CD4-positive, alpha-beta T cell (primary cell): ENCODE data around the gene INO80. TPM values are rescaled to one million over a fixed set of nuclear protein-coding genes. Genes with fewer than 3 reads are reported as not detected.

Experiments used
- ATAC-seq: fragments of 200-7000 bp; cut with Tn5 transposase; one replicate; pipeline ENCODE4 v1.10.0; 2022; ENCODE audit warnings: mild to moderate bottlenecking; ENCODE audit not compliant: poor library complexity
- CTCF ChIA-PET: fragments of 350-600 bp; sonication (Branson Sonifier 250); formaldehyde crosslinking; loops from one replicate; lab custom pipeline; 2021; ENCODE audit warnings: antibody characterized with exemption, inconsistent platforms; lab: Charles Lee
- POLR2A ChIA-PET: fragments of 350-600 bp; sonication (Branson Sonifier 250); formaldehyde crosslinking; loops from one replicate; lab custom pipeline; 2021; ENCODE audit warnings: antibody characterized with exemption, inconsistent platforms; lab: Charles Lee
- DNase-seq, 14 experiments: peaks; one replicate each; pipeline ENCODE4 v3.0.0-alpha.2; 2013 to 2020; ENCODE audit warnings: mixed read lengths in 2 of 14
- H3K27ac ChIP-seq, 2 donors: one replicate each; pipeline versions ENCODE4 v1.5.1 to v1.7.0; 2013; ENCODE audit warnings: low read length in 2 of 2, low read depth in 1 of 2, mild to moderate bottlenecking in 1 of 2
- H3K27me3 ChIP-seq, 2 experiments: 1 replicate in 1 of 2; 2 replicates in 1 of 2; pipeline versions ENCODE4 v1.6.1 to v1.7.0; 2013; ENCODE audit warnings: low read length in 2 of 2, control low read depth in 1 of 2, mild to moderate bottlenecking in 1 of 2, moderate library complexity in 1 of 2; ENCODE audit not compliant: insufficient read depth in 2 of 2, control insufficient read depth in 1 of 2
- H3K36me3 ChIP-seq: one replicate; pipeline ENCODE4 v1.6.1; 2013; ENCODE audit warnings: low read length, control low read depth; ENCODE audit not compliant: insufficient read depth
- H3K4me1 ChIP-seq: one replicate; pipeline ENCODE4 v1.6.1; 2013; ENCODE audit warnings: low read length, control low read depth; ENCODE audit not compliant: insufficient read depth
- H3K4me3 ChIP-seq: one replicate; pipeline ENCODE4 v1.5.1; 2013; ENCODE audit warnings: mild to moderate bottlenecking, low read length, moderate library complexity
- H3K9me3 ChIP-seq, 2 experiments: 1 replicate in 1 of 2; 2 replicates in 1 of 2; pipeline versions ENCODE4 v1.6.1 to v1.7.0; 2013; ENCODE audit warnings: low read length in 2 of 2, mild to moderate bottlenecking in 2 of 2, control low read depth in 1 of 2, moderate library complexity in 1 of 2; ENCODE audit not compliant: control insufficient read depth in 1 of 2, insufficient read depth in 1 of 2
- H3K27ac Mint-ChIP-seq: one replicate; pipeline ENCODE4 v1.8.0; 2020; ENCODE audit warnings: mixed read lengths
- H3K27me3 Mint-ChIP-seq: one replicate; pipeline ENCODE4 v1.8.0; 2021; ENCODE audit warnings: mixed read lengths
- H3K36me3 Mint-ChIP-seq: one replicate; pipeline ENCODE4 v1.8.0; 2021; ENCODE audit warnings: low read depth, mixed read lengths
- H3K4me1 Mint-ChIP-seq: one replicate; pipeline ENCODE4 v1.8.0; 2021; ENCODE audit warnings: low read depth, mixed read lengths
- H3K4me3 Mint-ChIP-seq: one replicate; pipeline ENCODE4 v1.8.0; 2020; ENCODE audit warnings: mild to moderate bottlenecking, mixed read lengths
- H3K9me3 Mint-ChIP-seq: one replicate; pipeline ENCODE4 v1.8.0; 2020; ENCODE audit warnings: mixed read lengths
- intact Hi-C, 2 experiments: fragments of 100-400 bp; cut with DNase I in 1 of 2; cut with micrococcal nuclease in 1 of 2; formaldehyde crosslinking; loops; one replicate each; pipeline versions ENCODE4 v1.15.1 to v1.9.0; 2023 to 2025; cut with DNase I, micrococcal nuclease
- total RNA-seq, 174 experiments: library from RNA in 2 of 174; stranded (reverse) in 2 of 174; gene quantifications; one replicate each; pipeline ENCODE4 v1.2.3 and lab custom pipeline; 2021 to 2026
- TF ChIP-seq, protein P1 (sequence below): fragments of 200-600 bp; IDR thresholded peaks from one replicate; pipeline ENCODE4 v1.8.0; 2022; ENCODE audit warnings: antibody characterized with exemption, mild to moderate bottlenecking

INO80 gene
- total RNA-seq, 2 experiments from 2014 or later, result 20.3 to 22.9 TPM

DNA sequence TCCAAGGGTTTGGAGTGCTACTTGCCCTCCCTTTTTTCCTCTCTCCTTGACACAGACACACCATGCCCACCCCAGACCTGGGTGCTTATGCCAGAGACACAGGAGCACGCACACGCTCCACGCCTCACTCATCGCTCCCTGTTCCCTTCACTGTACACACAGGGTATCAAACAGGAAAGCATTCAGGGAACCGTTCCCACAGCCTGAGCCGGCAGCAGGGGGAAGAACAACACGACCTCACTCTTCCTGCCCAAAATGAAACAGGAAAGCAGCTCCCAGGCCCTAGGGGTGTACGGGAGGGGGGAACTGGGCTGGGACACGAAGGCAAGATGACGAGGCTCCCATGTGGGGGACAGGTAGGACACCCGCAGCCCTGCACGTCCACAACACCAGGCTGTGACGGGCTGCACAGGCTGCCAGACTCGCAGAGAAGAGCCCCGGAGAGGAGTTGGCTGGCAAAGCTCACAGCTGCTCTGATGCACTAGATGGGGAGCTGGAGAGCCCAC is 175.7 kb downstream of the INO80 start:
- peak; percentile 9 for ATAC-seq
- H3K36me3 Mint-ChIP-seq, result no peaks in the 10 kb centered on the region
- peaks cover 31% of the 10 kb centered on the region for H3K4me1 Mint-ChIP-seq
- H3K9me3 Mint-ChIP-seq, result no peaks in the 10 kb centered on the region
- peaks cover 38% of the 10 kb centered on the region for H3K4me1 ChIP-seq
- peak in 3 of 14 experiments; percentile 22 to 52 (median 42) for DNase-seq
- H3K36me3 ChIP-seq, result no peaks in the 10 kb centered on the region
- no peaks in the 10 kb centered on the region for H3K9me3 ChIP-seq
- no peaks in the 10 kb centered on the region for H3K27me3 Mint-ChIP-seq
- H3K4me3 Mint-ChIP-seq, result peak overlapping the region; percentile 52
- no peak overlapping the region for H3K4me3 ChIP-seq
- TF ChIP-seq, protein P1, sequence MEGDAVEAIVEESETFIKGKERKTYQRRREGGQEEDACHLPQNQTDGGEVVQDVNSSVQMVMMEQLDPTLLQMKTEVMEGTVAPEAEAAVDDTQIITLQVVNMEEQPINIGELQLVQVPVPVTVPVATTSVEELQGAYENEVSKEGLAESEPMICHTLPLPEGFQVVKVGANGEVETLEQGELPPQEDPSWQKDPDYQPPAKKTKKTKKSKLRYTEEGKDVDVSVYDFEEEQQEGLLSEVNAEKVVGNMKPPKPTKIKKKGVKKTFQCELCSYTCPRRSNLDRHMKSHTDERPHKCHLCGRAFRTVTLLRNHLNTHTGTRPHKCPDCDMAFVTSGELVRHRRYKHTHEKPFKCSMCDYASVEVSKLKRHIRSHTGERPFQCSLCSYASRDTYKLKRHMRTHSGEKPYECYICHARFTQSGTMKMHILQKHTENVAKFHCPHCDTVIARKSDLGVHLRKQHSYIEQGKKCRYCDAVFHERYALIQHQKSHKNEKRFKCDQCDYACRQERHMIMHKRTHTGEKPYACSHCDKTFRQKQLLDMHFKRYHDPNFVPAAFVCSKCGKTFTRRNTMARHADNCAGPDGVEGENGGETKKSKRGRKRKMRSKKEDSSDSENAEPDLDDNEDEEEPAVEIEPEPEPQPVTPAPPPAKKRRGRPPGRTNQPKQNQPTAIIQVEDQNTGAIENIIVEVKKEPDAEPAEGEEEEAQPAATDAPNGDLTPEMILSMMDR, result no peak
- no peaks in the 10 kb centered on the region for H3K27me3 ChIP-seq
- peak overlapping the region; percentile 5 to 18 for H3K27ac ChIP-seq
- intact Hi-C loops, result loop anchor here in 1 of 2 experiments (2.0 kb wide), 1 partner anchor 36 kb away; no protein-coding TSS in a partner anchor
- CTCF ChIA-PET, result interaction anchor here (1.2 to 4.4 kb wide), 3 partner anchors 11 to 36 kb away, joined by 4 to 43 read pairs (median 37); partner anchors contain the start of genes CHAC1 and DLL4
- POLR2A ChIA-PET, result interaction anchor here (2.6 to 4.3 kb wide), 3 partner anchors 11 to 33 kb away, joined by 24 to 55 read pairs (median 49); partner anchors contain the start of genes CHAC1 and DLL4
- H3K27ac Mint-ChIP-seq, result peak overlapping the region; percentile 69

DNA sequence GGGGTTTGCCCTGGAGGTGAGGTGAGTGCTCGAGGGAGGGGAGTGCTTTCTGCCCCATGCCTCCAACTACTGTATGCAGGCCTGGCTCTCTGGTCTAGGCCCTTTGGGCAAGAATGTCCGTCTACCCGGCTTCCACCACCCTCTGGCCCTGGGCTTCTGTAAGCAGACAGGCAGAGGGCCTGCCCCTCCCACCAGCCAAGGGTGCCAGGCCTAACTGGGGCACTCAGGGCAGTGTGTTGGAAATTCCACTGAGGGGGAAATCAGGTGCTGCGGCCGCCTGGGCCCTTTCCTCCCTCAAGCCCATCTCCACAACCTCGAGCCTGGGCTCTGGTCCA is 177.6 kb downstream of the INO80 start:
- H3K9me3 ChIP-seq, result no peaks in the 10 kb centered on the region
- TF ChIP-seq, protein P1, result no peak
- H3K36me3 ChIP-seq, result no peaks in the 10 kb centered on the region
- no peaks in the 10 kb centered on the region for H3K27me3 ChIP-seq
- POLR2A ChIA-PET, result no interaction called here
- Mint-ChIP-seq H3K36me3 (no peaks in the 10 kb centered on the region), H3K27ac (peak overlapping the region; percentile 51), H3K27me3 (peaks cover 3% of the 10 kb centered on the region), H3K4me3 (no peak overlapping the region), H3K9me3 (no peaks in the 10 kb centered on the region), H3K4me1 (peaks cover 30% of the 10 kb centered on the region)
- no peak for ATAC-seq
- no peak for DNase-seq
- H3K4me3 ChIP-seq, result no peak overlapping the region
- CTCF ChIA-PET, result interaction anchor here (4.4 kb wide), 1 partner anchor 9 kb away, joined by 43 read pairs; the partner anchor contains the start of gene DLL4
- intact Hi-C loops, result no loop called here
- H3K4me1 ChIP-seq, result peaks cover 31% of the 10 kb centered on the region
- no peak overlapping the region for H3K27ac ChIP-seq

GRCh38 chr15:40937762-40938535 is 178.1 kb downstream of the INO80 start:
- Mint-ChIP-seq H3K4me3 (no peak overlapping the region), H3K36me3 (no peaks in the 10 kb centered on the region), H3K27me3 (peaks cover 8% of the 10 kb centered on the region), H3K4me1 (peaks cover 24% of the 10 kb centered on the region), H3K27ac (peak overlapping the region; percentile 51), H3K9me3 (no peaks in the 10 kb centered on the region)
- Histone ChIP-seq H3K9me3 (no peaks in the 10 kb centered on the region), H3K27ac (no peak overlapping the region), H3K36me3 (no peaks in the 10 kb centered on the region), H3K4me1 (peaks cover 25% of the 10 kb centered on the region), H3K4me3 (no peak overlapping the region), H3K27me3 (peaks cover 0 to under 1% of the 10 kb centered on the region in 2 experiments)
- ChIA-PET POLR2A (no interaction called here), CTCF (no interaction called here)
- TF ChIP-seq, protein P1, result peak; percentile 45
- intact Hi-C loops, result no loop called here
- DNase-seq, result peak in 3 of 14 experiments; percentile 21 to 63 (median 51)
- peak; percentile 47 for ATAC-seq
